ENCODE measurements around the gene CLMP.
"Not testable (repeated sequence)": the region's sequence is repeated elsewhere in the genome, so short reads cannot be mapped to it uniquely, and the experiment has no call there.

CLMP gene

GRCh38 chr11:123170929-123171328, 24.1 kb downstream of the CLMP start:
- DNase-seq (ENCODE audit: insufficient read length, low spot score) = no peak
- no peak for FAIRE-seq

- DNase-seq (ENCODE audit: insufficient read length, low spot score) (no peak), FAIRE-seq (no peak)
Observed at GRCh38 chr11:123169821-123170220, 25.2 kb downstream of the CLMP start.

GRCh38 chr11:123168955-123169484, 26.0 kb downstream of the CLMP start:
- DNase-seq (ENCODE audit: insufficient read length, low spot score) = no peak
- FAIRE-seq = no peak

GRCh38 chr11:123168241-123168640, 26.8 kb downstream of the CLMP start:
- no peak for FAIRE-seq
- DNase-seq (ENCODE audit: insufficient read length, low spot score) = no peak

GRCh38 chr11:123166071-123166559, 28.9 kb downstream of the CLMP start:
- FAIRE-seq = no peak
- DNase-seq (ENCODE audit: insufficient read length, low spot score) = no peak

- DNase-seq (ENCODE audit: insufficient read length, low spot score) (no peak), FAIRE-seq (no peak)
Observed at GRCh38 chr11:123164732-123165450, 30.2 kb downstream of the CLMP start.

- DNase-seq (ENCODE audit: insufficient read length, low spot score) = no peak
- no peak for FAIRE-seq
Observed at GRCh38 chr11:123163621-123164020, 31.4 kb downstream of the CLMP start.

- FAIRE-seq (no peak), DNase-seq (ENCODE audit: insufficient read length, low spot score) (no peak)
Observed at GRCh38 chr11:123161376-123162030, 33.5 kb downstream of the CLMP start.

GRCh38 chr11:123159183-123159857, 35.7 kb downstream of the CLMP start:
- FAIRE-seq (no peak), DNase-seq (ENCODE audit: insufficient read length, low spot score) (no peak)

- FAIRE-seq (no peak), DNase-seq (ENCODE audit: insufficient read length, low spot score) (no peak)
Observed at GRCh38 chr11:123158033-123159003, 36.7 kb downstream of the CLMP start.

GRCh38 chr11:123152951-123153350, 42.1 kb downstream of the CLMP start:
- FAIRE-seq = no peak
- DNase-seq (ENCODE audit: insufficient read length, low spot score) = no peak

- not testable (repeated sequence) for DNase-seq (ENCODE audit: insufficient read length, low spot score); FAIRE-seq
Observed at GRCh38 chr11:123152346-123152745, 42.7 kb downstream of the CLMP start.

- FAIRE-seq = no peak
Observed at GRCh38 chr11:123151796-123152195, 43.3 kb downstream of the CLMP start.

GRCh38 chr11:123151366-123151765, 43.7 kb downstream of the CLMP start:
- FAIRE-seq (no peak), DNase-seq (ENCODE audit: insufficient read length, low spot score) (no peak)

More at GRCh38 chr11:123151796-123152195, 43.3 kb downstream of the CLMP start:
- DNase-seq (ENCODE audit: insufficient read length, low spot score) = no peak

GRCh38 chr11:123150882-123151281, 44.2 kb downstream of the CLMP start:
- FAIRE-seq = no peak

GRCh38 chr11:123148965-123149364, 46.1 kb downstream of the CLMP start:
- DNase-seq (ENCODE audit: insufficient read length, low spot score) (no peak), FAIRE-seq (no peak)

More at GRCh38 chr11:123150882-123151281, 44.2 kb downstream of the CLMP start:
- no peak for DNase-seq (ENCODE audit: insufficient read length, low spot score)

- DNase-seq (ENCODE audit: insufficient read length, low spot score) = no peak
- FAIRE-seq = no peak
Observed at GRCh38 chr11:123145661-123146060, 49.4 kb downstream of the CLMP start.

GRCh38 chr11:123145220-123145619, 49.8 kb downstream of the CLMP start:
- FAIRE-seq (no peak), DNase-seq (ENCODE audit: insufficient read length, low spot score) (no peak)

GRCh38 chr11:123144707-123145106, 50.3 kb downstream of the CLMP start:
- no peak for DNase-seq (ENCODE audit: insufficient read length, low spot score)
- no peak for FAIRE-seq

GRCh38 chr11:123143921-123144320, 51.1 kb downstream of the CLMP start:
- DNase-seq (ENCODE audit: insufficient read length, low spot score) (no peak), FAIRE-seq (no peak)
